Measurements from ENCODE around the gene CSTF2T.

DNA sequence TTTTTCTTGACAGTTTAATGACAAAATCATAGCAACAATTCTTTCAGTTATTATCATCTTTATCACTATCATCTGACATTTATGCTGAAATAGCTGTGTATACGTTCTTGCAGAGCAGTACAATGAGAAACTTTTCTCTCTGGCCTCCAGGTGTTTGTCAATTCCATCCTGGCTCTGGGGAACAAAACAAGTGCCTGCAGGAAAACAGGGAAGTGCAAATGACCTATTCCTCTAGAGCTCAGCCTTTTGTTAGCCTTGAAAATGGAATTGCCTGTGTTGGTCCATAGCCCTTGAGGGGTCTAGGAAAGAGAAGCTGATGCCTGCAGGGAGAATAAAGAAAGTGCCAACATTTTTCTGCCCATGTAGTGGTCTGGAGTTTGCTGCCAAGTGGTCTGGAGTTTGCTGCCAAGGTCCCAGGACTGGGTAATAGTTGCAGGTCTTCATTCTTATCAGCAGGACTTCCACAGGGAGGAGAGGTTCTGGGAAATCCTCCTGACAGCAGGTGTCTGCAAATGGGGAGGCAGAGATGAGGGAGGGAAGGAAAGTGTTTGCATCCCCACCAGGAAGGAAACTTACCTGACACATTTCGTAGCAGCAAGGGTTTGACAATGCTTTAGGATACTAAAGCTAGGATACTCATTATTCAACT is 10.1 kb upstream of the CSTF2T start:
- TF ChIP-seq, protein P1, sequence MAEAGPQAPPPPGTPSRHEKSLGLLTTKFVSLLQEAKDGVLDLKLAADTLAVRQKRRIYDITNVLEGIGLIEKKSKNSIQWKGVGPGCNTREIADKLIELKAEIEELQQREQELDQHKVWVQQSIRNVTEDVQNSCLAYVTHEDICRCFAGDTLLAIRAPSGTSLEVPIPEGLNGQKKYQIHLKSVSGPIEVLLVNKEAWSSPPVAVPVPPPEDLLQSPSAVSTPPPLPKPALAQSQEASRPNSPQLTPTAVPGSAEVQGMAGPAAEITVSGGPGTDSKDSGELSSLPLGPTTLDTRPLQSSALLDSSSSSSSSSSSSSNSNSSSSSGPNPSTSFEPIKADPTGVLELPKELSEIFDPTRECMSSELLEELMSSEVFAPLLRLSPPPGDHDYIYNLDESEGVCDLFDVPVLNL (CRISPR knock-in tag; IDR thresholded peaks at IDR 0.05; ENCODE audit: borderline replicate concordance, low read depth) = no peak
- TF ChIP-seq, protein P2, sequence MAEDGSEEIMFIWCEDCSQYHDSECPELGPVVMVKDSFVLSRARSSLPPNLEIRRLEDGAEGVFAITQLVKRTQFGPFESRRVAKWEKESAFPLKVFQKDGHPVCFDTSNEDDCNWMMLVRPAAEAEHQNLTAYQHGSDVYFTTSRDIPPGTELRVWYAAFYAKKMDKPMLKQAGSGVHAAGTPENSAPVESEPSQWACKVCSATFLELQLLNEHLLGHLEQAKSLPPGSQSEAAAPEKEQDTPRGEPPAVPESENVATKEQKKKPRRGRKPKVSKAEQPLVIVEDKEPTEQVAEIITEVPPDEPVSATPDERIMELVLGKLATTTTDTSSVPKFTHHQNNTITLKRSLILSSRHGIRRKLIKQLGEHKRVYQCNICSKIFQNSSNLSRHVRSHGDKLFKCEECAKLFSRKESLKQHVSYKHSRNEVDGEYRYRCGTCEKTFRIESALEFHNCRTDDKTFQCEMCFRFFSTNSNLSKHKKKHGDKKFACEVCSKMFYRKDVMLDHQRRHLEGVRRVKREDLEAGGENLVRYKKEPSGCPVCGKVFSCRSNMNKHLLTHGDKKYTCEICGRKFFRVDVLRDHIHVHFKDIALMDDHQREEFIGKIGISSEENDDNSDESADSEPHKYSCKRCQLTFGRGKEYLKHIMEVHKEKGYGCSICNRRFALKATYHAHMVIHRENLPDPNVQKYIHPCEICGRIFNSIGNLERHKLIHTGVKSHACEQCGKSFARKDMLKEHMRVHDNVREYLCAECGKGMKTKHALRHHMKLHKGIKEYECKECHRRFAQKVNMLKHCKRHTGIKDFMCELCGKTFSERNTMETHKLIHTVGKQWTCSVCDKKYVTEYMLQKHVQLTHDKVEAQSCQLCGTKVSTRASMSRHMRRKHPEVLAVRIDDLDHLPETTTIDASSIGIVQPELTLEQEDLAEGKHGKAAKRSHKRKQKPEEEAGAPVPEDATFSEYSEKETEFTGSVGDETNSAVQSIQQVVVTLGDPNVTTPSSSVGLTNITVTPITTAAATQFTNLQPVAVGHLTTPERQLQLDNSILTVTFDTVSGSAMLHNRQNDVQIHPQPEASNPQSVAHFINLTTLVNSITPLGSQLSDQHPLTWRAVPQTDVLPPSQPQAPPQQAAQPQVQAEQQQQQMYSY (CRISPR knock-in tag; IDR thresholded peaks at IDR 0.05) = no peak
- TF ChIP-seq, protein P3, sequence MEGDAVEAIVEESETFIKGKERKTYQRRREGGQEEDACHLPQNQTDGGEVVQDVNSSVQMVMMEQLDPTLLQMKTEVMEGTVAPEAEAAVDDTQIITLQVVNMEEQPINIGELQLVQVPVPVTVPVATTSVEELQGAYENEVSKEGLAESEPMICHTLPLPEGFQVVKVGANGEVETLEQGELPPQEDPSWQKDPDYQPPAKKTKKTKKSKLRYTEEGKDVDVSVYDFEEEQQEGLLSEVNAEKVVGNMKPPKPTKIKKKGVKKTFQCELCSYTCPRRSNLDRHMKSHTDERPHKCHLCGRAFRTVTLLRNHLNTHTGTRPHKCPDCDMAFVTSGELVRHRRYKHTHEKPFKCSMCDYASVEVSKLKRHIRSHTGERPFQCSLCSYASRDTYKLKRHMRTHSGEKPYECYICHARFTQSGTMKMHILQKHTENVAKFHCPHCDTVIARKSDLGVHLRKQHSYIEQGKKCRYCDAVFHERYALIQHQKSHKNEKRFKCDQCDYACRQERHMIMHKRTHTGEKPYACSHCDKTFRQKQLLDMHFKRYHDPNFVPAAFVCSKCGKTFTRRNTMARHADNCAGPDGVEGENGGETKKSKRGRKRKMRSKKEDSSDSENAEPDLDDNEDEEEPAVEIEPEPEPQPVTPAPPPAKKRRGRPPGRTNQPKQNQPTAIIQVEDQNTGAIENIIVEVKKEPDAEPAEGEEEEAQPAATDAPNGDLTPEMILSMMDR (IDR thresholded peaks at IDR 0.05) = no peak
- TF ChIP-seq GABPB1 (CRISPR knock-in tag; IDR thresholded peaks at IDR 0.05) (no peak), TP53 (CRISPR knock-in tag; IDR thresholded peaks at IDR 0.05) (no peak)
- TF ChIP-seq, protein P4, sequence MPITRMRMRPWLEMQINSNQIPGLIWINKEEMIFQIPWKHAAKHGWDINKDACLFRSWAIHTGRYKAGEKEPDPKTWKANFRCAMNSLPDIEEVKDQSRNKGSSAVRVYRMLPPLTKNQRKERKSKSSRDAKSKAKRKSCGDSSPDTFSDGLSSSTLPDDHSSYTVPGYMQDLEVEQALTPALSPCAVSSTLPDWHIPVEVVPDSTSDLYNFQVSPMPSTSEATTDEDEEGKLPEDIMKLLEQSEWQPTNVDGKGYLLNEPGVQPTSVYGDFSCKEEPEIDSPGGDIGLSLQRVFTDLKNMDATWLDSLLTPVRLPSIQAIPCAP (CRISPR knock-in tag; IDR thresholded peaks at IDR 0.05) = no peak
- TF ChIP-seq, protein P5, sequence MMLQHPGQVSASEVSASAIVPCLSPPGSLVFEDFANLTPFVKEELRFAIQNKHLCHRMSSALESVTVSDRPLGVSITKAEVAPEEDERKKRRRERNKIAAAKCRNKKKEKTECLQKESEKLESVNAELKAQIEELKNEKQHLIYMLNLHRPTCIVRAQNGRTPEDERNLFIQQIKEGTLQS (CRISPR knock-in tag; conservative IDR thresholded peaks at IDR 0.05) = no peak

All from WTC11 (cell line).